NCI-H128 (cell line): ENCODE measurements around the gene HYAL1.

Experiments
- DNase-seq: peaks from one replicate; lab custom pipeline; 2025; ENCODE audit not compliant: unreplicated experiment; lab: John Stamatoyannopoulos, UW

The HYAL1 gene

DNA sequence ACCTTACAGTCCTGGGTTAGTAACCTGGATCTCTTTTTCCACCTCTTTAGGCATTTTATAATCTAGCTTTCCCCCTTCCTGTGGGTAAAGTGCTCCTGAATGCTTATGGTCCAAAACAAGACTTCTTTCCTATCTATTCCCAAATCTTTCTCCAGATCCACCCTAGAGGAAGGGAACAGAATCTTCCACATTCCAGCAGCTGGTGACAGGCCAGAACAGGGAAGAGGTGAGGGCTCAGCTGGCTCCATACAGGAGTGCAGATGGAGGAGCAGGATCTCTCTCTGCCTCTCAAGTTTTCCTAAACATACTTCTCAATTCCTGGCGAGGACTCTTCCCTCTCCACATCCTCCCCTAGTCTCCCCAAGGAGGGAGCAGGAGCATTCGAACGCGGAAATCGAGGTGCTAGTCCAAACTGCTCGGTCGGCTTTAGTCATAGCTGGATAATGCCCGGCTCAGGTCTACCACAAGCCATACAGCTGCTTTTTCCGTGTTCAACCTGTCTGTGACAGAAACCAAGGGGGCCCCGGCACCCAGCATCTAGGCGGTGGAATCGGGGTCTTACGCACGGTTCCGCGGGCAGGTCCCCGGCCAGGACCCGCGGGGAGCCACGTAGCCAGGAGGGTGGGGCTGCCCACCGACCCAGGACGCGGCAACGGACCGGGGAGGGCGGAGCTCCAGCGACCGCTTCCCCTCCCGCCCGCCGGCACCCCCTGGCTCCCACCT is 33.2 kb upstream of the HYAL1 start:
- DNase-seq: peak; percentile 35

DNA sequence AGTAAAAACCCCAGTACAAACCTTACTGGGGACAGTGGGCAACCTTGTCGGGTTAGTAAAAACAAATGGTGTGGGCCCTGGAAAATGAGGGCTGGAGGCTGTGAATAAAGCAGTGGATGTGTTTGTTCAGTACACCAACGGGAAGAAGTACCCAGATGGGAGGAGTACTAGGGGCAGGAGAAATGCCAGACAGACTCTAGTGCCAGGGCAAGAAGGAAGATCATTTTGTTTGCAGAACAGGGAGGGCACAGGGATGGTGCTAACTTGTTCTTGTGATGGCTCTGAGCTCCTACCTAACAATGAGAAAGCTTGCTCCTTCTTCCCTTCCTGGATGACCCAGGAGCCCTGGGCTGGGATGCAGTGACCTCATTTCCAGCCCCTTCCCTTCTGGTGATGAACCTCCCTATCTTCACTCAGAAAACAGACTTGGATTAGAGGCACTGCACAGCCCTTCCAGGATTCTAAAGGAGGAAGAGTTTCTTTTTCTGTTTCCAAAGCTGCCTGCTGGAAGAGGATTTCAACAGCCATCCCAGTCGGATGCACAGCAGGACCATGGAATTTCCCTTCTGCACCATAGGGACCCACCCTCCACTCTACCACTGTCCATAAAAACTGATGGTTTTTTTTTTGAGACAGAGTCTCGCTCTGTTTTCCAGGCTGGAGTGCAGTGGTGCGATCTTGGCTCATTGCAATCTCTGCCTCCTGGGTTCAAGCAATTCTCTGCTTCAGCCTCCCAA is 31.1 kb upstream of the HYAL1 start:
- no peak for DNase-seq

DNA sequence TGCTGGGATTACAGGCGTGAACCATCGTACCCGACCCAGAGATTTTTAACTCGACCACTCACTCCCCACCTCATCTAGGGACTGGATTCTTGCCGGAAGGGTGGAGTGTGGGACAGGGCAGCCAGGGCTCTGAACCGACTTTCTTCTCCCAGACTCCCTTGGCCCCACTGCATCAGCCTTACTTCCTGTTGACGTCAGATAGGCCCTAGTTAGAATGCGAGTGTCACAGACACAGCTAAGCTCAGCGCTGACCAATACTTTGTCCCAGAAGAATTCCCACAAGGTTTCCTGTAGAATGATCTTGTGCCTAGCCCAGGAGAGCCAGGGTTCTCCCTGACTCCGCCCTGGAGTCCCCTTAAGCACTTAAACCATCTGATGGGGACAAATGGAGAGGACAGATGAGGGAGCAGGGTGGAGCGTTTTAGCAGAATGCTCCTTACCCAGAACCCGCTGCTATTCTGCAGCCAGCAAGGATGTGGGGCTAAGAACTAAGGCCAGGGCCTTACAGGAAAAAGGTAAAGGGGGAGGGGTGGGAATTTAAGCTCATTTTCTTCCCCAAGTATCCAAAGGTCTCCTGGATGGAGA is 30.5 kb upstream of the HYAL1 start:
- DNase-seq: no peak

DNA sequence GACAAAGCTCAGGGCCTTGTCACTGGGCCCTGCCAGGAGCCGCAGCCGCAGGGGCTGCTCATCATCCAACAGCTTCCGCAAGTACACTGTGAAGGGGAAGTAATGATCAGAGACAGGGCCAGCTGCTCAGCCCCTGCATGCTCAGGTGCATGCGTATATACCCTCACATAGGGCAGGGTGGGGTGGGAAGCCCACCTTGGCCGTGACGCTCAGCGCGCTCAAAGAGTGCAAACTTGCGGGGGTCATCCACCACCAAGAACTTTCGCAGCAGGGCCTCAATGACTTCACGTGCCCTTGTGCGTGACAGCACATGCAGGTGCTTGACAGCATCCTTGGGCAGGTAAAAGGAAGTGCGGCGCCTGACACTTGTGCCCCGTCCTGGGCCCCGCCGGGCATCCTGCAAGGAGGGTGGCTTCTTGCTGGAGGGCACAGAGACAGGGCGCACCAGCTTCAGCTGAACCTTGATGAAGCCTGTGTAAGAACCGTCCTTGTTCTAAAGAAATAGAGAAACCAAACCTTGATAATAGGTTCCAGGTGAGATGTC is 28.1 kb upstream of the HYAL1 start:
- DNase-seq: no peak

DNA sequence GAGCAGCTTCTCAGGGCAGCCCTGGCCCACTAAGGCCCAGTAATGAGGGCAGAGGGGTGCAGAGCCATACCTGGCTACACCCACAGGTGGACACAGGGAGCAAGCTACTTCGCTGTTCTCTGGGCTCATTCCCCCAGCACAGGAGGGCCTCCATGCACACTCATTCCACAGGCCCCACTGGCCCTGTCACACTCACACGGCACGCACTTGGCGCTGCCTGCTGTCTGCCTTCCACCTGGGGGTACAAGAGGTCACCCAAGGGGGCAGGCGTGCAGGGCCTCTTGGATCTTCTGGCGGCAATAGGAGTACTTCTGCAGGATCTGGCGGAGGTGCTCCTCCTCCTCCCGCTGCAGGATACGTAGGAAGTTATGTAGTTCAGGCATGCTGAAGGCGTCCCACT is 27.0 kb upstream of the HYAL1 start:
- no peak for DNase-seq

DNA sequence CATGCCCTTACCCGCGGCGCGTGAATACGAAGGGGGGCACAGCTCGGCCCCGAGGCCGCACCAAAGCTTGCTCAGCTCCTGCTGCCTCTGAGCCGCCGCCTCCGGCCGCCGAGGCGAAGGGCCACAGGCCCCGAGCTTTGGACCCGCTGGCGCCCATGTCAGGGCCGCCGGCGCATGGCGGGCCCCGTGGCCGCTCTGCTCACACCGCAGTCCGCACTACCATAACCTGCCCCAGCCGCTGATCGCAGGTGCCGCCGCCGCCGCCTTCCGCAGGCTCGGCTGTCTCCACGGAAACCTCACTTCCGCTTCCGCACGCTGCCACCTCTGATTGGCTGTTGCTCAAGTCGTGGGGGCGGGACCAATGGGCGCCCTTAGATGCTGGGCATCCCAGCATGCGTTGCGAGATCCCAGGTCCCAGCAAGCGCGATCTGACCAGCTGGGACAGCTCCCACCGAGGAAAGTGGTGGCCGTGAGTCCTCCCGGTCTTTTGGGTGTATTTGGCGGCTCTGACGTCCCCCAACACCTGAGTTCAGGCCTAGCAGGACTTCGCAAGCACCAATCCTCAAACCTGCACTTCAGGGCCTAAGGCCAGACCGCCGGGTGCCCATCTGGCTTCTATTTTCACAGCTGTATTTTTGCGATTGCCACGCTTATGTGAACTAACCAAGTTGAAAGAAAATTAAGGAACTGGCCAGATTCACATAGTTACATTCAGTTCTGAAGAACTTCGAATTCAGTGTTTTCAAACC is 24.7 kb upstream of the HYAL1 start, which contains the start of gene TUSC2:
Gene TUSC2 (minus strand): TSS at position 281 of the 749 bp plus-strand sequence. CDS start 124 bp downstream, at position 157.
- peak; percentile 91 for DNase-seq

DNA sequence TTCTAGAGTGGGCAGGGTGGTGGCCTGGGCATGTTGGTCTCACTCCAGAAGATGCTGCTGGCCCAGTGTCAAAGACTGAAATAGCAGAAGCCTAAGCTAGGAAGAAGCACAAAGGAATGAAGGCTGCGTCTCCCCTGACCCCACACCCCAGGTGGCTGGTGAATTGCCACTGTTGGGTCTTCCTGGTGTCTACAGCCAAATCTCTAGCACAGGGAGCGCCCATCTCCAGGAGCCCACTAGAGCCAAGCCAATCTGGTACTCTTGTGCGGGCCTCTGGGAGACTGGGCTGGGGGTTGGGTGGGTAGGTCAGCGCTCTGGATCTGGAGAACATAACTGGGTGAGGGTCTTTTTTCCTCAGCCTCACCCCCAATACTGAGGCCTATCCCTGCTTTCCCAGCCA is 23.8 kb upstream of the HYAL1 start:
- no peak for DNase-seq

DNA sequence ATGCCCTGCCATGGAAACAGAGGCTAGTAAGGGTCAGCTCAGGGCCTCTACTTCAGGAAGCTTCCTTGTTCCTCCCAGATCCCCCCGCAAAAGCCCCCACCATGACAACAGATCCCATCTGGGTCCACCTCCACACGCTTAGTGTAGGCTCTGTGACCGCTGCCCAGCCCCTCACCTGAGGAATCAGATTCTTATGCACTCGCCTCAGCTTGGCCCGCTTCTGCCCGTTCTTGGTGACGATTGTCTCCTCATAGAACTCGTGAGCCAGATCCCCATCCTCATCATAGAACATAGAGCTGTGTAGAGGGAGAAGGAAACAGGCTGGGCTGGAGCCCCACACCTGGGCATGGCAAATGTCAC is 22.8 kb upstream of the HYAL1 start:
- no peak for DNase-seq

DNA sequence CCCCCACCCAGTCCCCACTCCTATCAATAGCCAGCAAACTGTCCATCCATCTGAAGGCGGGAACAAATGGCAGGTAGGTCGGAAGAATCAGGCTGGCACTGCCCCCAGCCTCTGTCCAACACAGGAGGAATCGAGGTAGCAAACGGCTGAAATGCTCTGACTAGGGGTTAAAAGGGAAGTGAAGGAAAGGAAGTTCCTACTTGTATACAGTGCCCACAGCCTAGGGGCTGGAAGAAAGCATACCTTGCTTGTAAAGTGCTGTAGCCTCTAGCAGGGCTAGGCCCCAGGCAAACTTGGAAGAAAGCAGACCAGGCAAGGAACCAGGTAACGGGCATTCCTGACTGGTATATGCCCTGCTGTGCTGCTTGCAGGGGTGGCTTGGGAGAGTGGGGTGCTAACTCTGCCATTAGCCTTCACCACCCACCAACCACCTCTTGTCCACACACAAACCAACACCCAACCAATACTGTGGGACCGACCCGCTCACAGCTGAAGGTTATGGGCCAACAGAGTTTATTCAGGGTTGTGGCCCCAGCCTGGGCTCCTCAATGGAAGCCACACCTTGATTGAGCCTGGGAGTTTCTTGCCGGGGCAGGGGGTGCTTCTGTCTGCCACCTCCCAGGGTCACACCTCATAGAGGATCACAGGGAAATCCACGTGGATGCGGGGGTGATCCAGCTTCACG is 22.3 kb upstream of the HYAL1 start:
- no peak for DNase-seq

DNA sequence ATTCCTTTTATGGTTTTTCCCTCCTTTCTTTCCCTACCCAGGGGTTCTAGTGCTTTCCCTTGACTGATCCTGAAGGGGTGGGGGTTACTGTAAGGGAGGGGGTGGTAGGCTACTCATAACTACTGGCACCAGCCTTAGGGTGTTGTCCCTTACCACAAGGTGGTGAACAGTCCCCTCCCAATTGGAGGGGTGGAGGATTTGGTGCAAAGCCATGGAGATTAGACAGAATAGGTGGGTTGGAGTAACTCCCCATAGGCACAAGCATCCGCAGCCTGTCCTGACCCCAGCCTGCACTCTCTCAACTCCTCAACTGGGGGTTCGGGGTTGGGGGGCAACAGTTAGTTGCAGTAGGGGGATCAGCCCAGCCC is 21.7 kb upstream of the HYAL1 start:
- DNase-seq: no peak

DNA sequence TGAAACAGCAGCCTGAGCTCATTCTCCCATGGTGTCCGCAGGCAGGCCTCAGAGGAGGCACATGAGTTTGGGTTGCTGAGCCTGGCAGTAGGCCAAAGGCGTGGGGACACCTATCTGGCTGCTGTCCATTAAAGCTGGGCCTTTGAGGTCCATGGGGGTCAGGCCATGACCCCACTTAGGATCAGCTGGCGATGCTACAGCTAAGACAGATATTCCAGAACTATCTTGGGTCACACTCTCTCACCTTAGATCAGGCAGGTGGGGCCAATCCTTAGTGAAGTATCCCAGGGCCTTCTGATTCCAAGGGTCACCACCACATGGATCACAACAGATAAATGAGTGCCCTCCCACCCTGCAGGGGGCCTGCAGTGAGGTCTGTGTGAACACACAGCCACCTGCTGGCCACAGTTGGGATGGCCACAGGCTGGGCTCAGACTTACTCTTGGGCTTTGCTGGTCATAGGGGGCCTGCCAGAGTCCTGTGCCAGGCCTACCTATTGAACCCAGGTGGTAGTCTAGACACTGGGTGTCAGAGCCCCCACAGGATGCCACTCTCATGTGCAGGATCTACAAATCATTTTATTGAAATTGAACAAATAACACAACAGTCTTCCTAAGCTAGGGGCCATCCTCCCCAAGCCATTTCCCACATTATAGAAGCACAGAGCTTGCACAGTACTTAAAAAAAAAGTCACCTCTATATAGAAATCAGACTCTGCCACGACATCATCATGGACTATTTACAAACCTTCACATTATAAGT is 21.2 kb upstream of the HYAL1 start:
- DNase-seq: peak; percentile 32

DNA sequence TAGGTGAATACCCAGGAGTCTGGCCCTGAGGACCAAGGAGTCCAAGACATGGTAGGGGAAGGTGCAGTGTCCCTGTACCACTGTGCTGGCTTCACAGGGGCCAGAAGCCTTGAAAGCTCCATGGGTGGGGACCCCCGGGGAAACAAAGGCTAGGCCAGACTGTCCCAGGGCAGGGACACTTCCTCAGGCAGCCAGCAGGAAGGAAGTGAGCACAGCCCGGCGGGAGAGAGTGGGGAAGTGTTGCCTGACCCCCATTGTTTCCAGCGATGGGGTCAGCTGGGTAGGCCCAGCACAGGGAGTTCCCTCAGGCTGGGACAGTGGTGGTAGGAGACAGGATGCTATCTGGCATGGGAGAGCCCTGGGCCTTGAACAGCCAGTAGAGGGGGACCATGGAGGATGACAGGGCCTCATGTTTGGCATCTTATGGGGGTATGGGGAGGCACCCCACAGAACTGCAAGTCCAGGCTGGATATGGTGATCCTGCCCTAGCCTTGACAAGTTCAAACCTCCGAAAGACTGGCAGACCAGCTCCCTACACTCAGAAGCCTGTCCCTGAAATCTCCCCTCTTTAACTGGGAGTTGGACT is 20.3 kb upstream of the HYAL1 start:
- no peak for DNase-seq

DNA sequence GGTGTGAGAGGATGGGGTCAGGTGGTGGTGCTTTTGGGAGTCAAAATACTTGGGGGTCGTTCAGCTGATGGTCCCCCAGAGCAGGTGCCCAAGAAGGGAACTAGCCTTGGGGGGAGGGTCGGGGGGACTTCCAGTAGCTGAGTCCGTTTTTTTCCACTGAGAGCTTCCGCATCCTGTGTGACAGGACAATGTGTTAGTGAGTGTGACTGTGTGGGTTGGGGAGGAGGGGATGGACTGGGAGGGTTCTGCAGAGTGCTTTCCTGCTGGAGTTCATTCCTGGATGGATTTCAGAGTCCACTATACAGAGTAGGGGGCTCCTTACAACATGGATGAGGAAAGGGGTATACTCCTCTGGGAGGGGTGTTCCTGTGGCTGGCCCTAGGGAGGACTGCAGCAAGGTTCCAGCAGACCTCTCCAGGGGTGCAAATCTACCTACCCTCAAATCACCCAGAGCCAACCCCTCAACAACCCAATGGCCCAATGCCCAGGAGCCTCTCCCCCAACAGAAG is 19.8 kb upstream of the HYAL1 start:
- DNase-seq: no peak

DNA sequence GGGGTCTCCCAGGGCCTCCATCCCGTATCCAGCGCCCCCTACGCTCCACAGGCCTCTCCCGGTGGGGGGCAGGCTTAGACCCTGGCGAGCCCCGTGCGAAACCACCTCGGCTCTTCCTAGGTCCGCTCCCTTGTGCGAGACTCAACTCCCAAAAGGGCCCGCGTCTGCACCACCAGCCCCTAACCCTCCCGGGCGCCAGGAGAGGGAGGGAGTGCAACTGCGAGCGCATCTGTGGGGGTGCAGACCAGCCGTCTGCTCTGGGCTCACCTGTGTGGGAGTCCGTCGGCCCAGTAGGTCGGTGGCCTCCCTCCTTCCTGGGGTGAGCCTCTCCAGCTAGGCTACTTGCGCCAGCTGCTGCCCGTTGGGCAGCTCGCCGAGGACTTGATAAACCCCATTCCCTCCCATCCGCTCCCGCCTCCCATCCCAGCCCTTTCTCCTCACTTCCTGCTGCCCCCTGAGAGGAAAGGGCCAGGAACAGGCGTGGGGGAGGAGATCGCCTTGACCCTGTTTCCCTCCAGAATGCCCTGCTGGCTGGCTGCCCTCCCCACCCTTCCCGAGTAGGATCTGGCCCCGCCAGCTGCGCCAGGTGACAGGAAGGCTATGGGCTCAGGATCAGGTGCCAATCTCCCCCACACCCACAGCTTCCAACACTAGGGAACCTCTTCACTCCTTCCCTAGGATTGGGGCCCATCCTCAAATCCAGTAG is 19.2 kb upstream of the HYAL1 start, which contains the start of gene HYAL2:
Gene HYAL2 (minus strand): TSS at position 360 of the 706 bp plus-strand sequence. CDS start 2,256 bp downstream, outside the sequence.
- no peak for DNase-seq

DNA sequence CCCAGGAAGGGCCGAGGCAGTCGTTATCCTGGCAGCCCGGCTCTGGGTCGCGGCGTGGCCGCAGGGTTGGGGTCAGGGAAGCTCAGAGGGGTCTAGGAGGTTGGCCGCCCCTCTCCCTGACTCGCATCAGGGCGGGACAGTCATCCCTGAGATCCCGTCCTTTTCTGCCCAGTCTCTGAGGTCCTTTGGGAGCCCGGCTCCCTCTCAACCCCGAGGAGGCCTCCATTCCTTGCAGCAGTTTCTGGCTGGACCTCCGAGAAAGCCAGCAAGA is 18.7 kb upstream of the HYAL1 start:
- no peak for DNase-seq

DNA sequence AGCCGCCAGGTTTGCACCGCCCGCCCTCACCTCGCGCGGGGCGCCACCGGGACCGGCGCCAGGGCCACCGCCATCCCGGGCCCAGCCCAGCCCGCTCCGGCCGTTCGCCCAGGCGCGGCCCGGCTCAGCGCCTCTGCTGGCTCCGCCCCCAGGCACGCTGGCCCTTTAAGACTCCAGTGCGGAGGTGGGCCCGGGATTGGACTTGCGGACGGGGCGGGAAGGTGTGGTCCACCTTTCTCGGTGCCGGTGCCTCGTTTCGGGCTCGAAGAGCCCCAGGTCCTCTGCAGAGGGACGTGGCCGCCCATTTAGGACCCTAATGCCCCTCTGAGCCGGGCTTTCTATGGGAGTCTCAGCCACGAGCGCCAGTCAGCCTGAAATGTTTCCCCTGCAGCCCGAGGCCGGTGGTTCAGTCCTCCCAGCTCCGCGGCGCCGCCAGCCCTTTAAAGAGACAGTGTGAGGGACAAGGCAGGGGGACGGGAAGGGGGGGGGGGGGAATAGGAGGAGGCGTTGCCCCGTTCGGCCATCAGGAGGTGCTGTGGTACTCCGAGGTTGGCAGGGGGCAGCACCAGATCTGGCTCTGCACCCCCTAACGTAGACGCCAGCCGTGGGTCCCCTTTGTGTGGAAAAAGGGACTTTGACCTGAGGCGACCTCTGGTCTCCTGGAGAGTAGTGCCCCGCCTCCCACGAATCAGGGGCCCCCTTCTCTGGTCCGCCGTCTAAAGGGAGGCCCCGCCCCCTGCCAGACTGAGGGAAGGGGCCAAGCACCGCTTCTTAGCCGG is 18.2 kb upstream of the HYAL1 start:
- DNase-seq: peak; percentile 40

DNA sequence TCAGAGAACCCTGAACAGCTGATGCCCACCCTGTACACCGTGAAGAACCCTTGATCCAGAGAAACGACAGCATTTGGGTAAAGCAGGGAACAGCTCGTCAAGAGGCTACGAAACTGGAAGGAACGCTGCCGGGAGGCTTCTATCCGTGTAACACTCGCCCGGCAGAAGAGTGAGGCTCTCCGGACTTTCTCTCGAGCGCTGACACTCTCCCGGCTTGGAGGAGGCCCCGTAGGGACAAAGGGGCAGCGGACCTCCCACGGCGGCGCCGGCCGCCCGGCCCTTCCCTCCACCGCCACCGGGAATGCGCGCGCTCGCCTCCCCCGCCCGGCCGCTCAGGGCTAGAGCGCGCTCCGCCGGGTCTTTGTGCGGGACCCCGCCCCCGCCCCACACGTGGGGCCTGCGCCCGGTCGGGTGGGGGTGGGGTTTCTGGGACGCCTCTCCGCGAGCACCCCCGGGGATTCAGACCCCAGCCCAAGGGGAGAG is 17.5 kb upstream of the HYAL1 start:
- no peak for DNase-seq
